Measurements from ENCODE around the gene FNTB.

FNTB gene

GRCh38 chr14:65103150-65103760 is 116.6 kb downstream of the FNTB start:
- peaks cover 41% of the 10 kb centered on the region for H3K79me2 ChIP-seq (ENCODE audit: insufficient read depth, low read length)
- ATAC-seq (ENCODE audit: insufficient read depth, low read depth) (peak; percentile 2; the same call in 1 of the 3 replicates), DNase-seq (peak; percentile 18)
- H3K27ac ChIP-seq (ENCODE audit: low read length): peak overlapping the region; percentile 71
- H4K20me1 ChIP-seq (ENCODE audit: insufficient read depth, low read length): 0 out of 2 replicates have a peak, but pooled peaks cover 4% of the 10 kb centered on the region
- H3K27me3 ChIP-seq (ENCODE audit: insufficient read depth, low read length, poor library complexity): no peaks in the 10 kb centered on the region
- peak overlapping the region; percentile 65 to 99 for H3K4me3 ChIP-seq (ENCODE audit: low read depth in 1 of 2, low read length in 2 of 2)
- H3K9ac ChIP-seq (ENCODE audit: low read depth, low read length): peak overlapping the region; percentile 58
- peak overlapping the region; percentile 93 for H3K4me2 ChIP-seq (ENCODE audit: insufficient read depth, low read length)
- peaks cover 41% of the 10 kb centered on the region for H3K4me1 ChIP-seq (ENCODE audit: insufficient read depth, low read length)
- H2AFZ ChIP-seq (ENCODE audit: low read depth, low read length): peak overlapping the region; percentile 90
- H3K9me3 ChIP-seq (ENCODE audit: insufficient read depth, low read length, severe bottlenecking): no peaks in the 10 kb centered on the region
- peak; percentile 19 for TF ChIP-seq CTCF (IDR thresholded peaks at IDR 0.05; ENCODE audit: borderline replicate concordance, extremely low read depth, low read length, poor library complexity, severe bottlenecking)
- TF ChIP-seq EZH2 (IDR thresholded peaks at IDR 0.05; ENCODE audit: borderline replicate concordance, low read depth, low read length, severe bottlenecking): no peak
- peaks cover 8% of the 10 kb centered on the region for H3K36me3 ChIP-seq (ENCODE audit: insufficient read depth, low read length)

GRCh38 chr14:65104791-65105190 is 118.1 kb downstream of the FNTB start:
- Histone ChIP-seq H3K36me3 (ENCODE audit: insufficient read depth, low read length) (peaks cover 3% of the 10 kb centered on the region; the same call in 1 of the 2 replicates), H3K4me2 (ENCODE audit: insufficient read depth, low read length) (no peak overlapping the region), H4K20me1 (ENCODE audit: insufficient read depth, low read length) (0 out of 2 replicates have a peak, but pooled peaks cover 4% of the 10 kb centered on the region), H3K79me2 (ENCODE audit: insufficient read depth, low read length) (peaks cover 25% of the 10 kb centered on the region), H3K27me3 (ENCODE audit: insufficient read depth, low read length, poor library complexity) (no peaks in the 10 kb centered on the region), H3K4me1 (ENCODE audit: insufficient read depth, low read length) (peaks cover 27% of the 10 kb centered on the region), H3K27ac (ENCODE audit: low read length) (no peak overlapping the region), H3K9ac (ENCODE audit: low read depth, low read length) (no peak overlapping the region), H2AFZ (ENCODE audit: low read depth, low read length) (no peak overlapping the region), H3K9me3 (ENCODE audit: insufficient read depth, low read length, severe bottlenecking) (no peaks in the 10 kb centered on the region), H3K4me3 (ENCODE audit: low read depth in 1 of 2, low read length in 2 of 2) (no peak overlapping the region)
- ATAC-seq (ENCODE audit: insufficient read depth, low read depth): no peak
- DNase-seq: no peak
- TF ChIP-seq CTCF (IDR thresholded peaks at IDR 0.05; ENCODE audit: borderline replicate concordance, extremely low read depth, low read length, poor library complexity, severe bottlenecking): no peak
- TF ChIP-seq EZH2 (IDR thresholded peaks at IDR 0.05; ENCODE audit: borderline replicate concordance, low read depth, low read length, severe bottlenecking): no peak

GRCh38 chr14:65106316-65106715 is 119.6 kb downstream of the FNTB start:
- Histone ChIP-seq H3K9me3 (ENCODE audit: insufficient read depth, low read length, severe bottlenecking) (no peaks in the 10 kb centered on the region), H2AFZ (ENCODE audit: low read depth, low read length) (no peak overlapping the region), H4K20me1 (ENCODE audit: insufficient read depth, low read length) (0 out of 2 replicates have a peak, but pooled peaks cover 4% of the 10 kb centered on the region), H3K36me3 (ENCODE audit: insufficient read depth, low read length) (no peaks in the 10 kb centered on the region), H3K27ac (ENCODE audit: low read length) (no peak overlapping the region), H3K27me3 (ENCODE audit: insufficient read depth, low read length, poor library complexity) (no peaks in the 10 kb centered on the region), H3K4me1 (ENCODE audit: insufficient read depth, low read length) (peaks cover 12% of the 10 kb centered on the region), H3K79me2 (ENCODE audit: insufficient read depth, low read length) (peaks cover 10% of the 10 kb centered on the region), H3K9ac (ENCODE audit: low read depth, low read length) (no peak overlapping the region), H3K4me3 (ENCODE audit: low read depth in 1 of 2, low read length in 2 of 2) (no peak overlapping the region), H3K4me2 (ENCODE audit: insufficient read depth, low read length) (no peak overlapping the region)
- no peak for ATAC-seq (ENCODE audit: insufficient read depth, low read depth)
- TF ChIP-seq EZH2 (IDR thresholded peaks at IDR 0.05; ENCODE audit: borderline replicate concordance, low read depth, low read length, severe bottlenecking): no peak
- TF ChIP-seq CTCF (IDR thresholded peaks at IDR 0.05; ENCODE audit: borderline replicate concordance, extremely low read depth, low read length, poor library complexity, severe bottlenecking): no peak
- no peak for DNase-seq

All from DND-41 (cell line).